ENCODE measurements around the gene DIAPH1.
A peak's percentile ranks its signal among the peaks of the same experiment; 100 is the strongest.

The DIAPH1 gene

GRCh38 chr5:141609044-141609443 is 9.8 kb downstream of the DIAPH1 start:
- no peak for DNase-seq

- DNase-seq, result no peak
These were observed 10.2 kb downstream of the DIAPH1 start for GRCh38 chr5:141608557-141608956.

- DNase-seq, result no peak
These were observed 10.8 kb downstream of the DIAPH1 start for GRCh38 chr5:141608046-141608445.

- DNase-seq, result peak; percentile 93
These were observed 13.1 kb downstream of the DIAPH1 start for GRCh38 chr5:141605523-141606277.

- peak; percentile 51 for DNase-seq
These were observed 14.7 kb downstream of the DIAPH1 start for GRCh38 chr5:141603923-141604717.

GRCh38 chr5:141602606-141603005 is 16.2 kb downstream of the DIAPH1 start:
- DNase-seq, result no peak

GRCh38 chr5:141598391-141599345 is 20.1 kb downstream of the DIAPH1 start:
- DNase-seq, result no peak

- no peak for DNase-seq
These were observed 21.0 kb downstream of the DIAPH1 start for GRCh38 chr5:141597814-141598213.

GRCh38 chr5:141597394-141597793 is 21.4 kb downstream of the DIAPH1 start:
- DNase-seq, result no peak

- no peak for DNase-seq
These were observed 21.9 kb downstream of the DIAPH1 start for GRCh38 chr5:141596867-141597266.

GRCh38 chr5:141590127-141590526 is 28.7 kb downstream of the DIAPH1 start:
- DNase-seq, result no peak

- DNase-seq, result no peak
These were observed 32.6 kb downstream of the DIAPH1 start for GRCh38 chr5:141586246-141586645.

GRCh38 chr5:141585594-141585993 is 33.2 kb downstream of the DIAPH1 start:
- no peak for DNase-seq

GRCh38 chr5:141574122-141574510 is 44.7 kb downstream of the DIAPH1 start:
- no peak for DNase-seq

GRCh38 chr5:141573489-141574121 is 45.2 kb downstream of the DIAPH1 start:
- DNase-seq, result no peak

GRCh38 chr5:141570655-141571054 is 48.1 kb downstream of the DIAPH1 start:
- DNase-seq, result no peak

- peak; percentile 23 for DNase-seq
These were observed 51.2 kb downstream of the DIAPH1 start for GRCh38 chr5:141567513-141568117.

- DNase-seq, result no peak
These were observed 52.8 kb downstream of the DIAPH1 start for GRCh38 chr5:141565826-141566570.

- DNase-seq, result peak; percentile 91
These were observed 54.5 kb downstream of the DIAPH1 start for GRCh38 chr5:141564216-141564692.

GRCh38 chr5:141560725-141561483 is 57.9 kb downstream of the DIAPH1 start:
- no peak for DNase-seq
